Breast epithelium (tissue), 3 donors: ENCODE measurements around the gene MELTF.

Experiments
- CTCF ChIP-seq, 3 donors: fragments of 450-650 bp; IDR thresholded peaks; one replicate each; pipeline ENCODE4 v1.5.1; 2016 to 2017; ENCODE audit warnings: antibody characterized with exemption in 3 of 3, mild to moderate bottlenecking in 3 of 3, moderate library complexity in 3 of 3
- POLR2A ChIP-seq: fragments of 450-650 bp; IDR thresholded peaks from one replicate; pipeline ENCODE4 v1.6.1; 2016; ENCODE audit warnings: antibody characterized with exemption, mild to moderate bottlenecking, moderate library complexity
- POLR2AphosphoS5 ChIP-seq, 3 donors: sonication (generic); formaldehyde crosslinking; IDR thresholded peaks; one replicate each; pipeline ENCODE4 v1.6.1; 2017; ENCODE audit warnings: antibody characterized with exemption in 3 of 3

- TF ChIP-seq POLR2A (no peak), POLR2AphosphoS5 (IDR thresholded peaks at IDR 0.05) (no peak), CTCF (IDR thresholded peaks at IDR 0.05) (no peak)
These were observed 63.8 kb downstream of the MELTF start for GRCh38 chr3:196965804-196966173.
